ENCODE measurements around the gene PCNX3. TPM values are rescaled to one million over a fixed set of nuclear protein-coding genes. Genes with fewer than 3 reads are reported as not detected.
A peak's percentile ranks its signal among the peaks of the same experiment; 100 is the strongest.

The PCNX3 gene
- total RNA-seq, 2 donors from 2014 or later = 16.1 to 21.8 TPM

GRCh38 chr11:65588199-65589054 is 27.1 kb upstream of the PCNX3 start:
- Histone ChIP-seq H3K27me3 (no peaks in the 10 kb centered on the region), H3K36me3 (peaks cover 34% of the 10 kb centered on the region), H3K9me3 (no peaks in the 10 kb centered on the region), H3K4me1 (peaks cover 0 to 63% of the 10 kb centered on the region in 2 donors), H3K4me3 (no peak overlapping the region), H3K27ac (peak overlapping the region; percentile 70)
- TF ChIP-seq CTCF (IDR thresholded peaks at IDR 0.05) = peak; percentile 31 to 59
- no peak for DNase-seq (ENCODE audit: low spot score)

- TF ChIP-seq CTCF (IDR thresholded peaks at IDR 0.05) = no peak
- H3K36me3 ChIP-seq = peaks cover 28% of the 10 kb centered on the region
- H3K27me3 ChIP-seq = no peaks in the 10 kb centered on the region
- H3K9me3 ChIP-seq = no peaks in the 10 kb centered on the region
- H3K27ac ChIP-seq = no peak overlapping the region
- no peak overlapping the region for H3K4me3 ChIP-seq
- DNase-seq (ENCODE audit: low spot score) = no peak
- H3K4me1 ChIP-seq = peaks cover 0 to 70% of the 10 kb centered on the region in 2 donors
Measured at GRCh38 chr11:65589444-65590239, 25.9 kb upstream of the PCNX3 start.

- no peak for DNase-seq (ENCODE audit: low spot score)
- Histone ChIP-seq H3K9me3 (no peaks in the 10 kb centered on the region), H3K4me1 (peaks cover 0 to 70% of the 10 kb centered on the region in 2 donors), H3K4me3 (no peak overlapping the region), H3K36me3 (peaks cover 28% of the 10 kb centered on the region), H3K27me3 (no peaks in the 10 kb centered on the region), H3K27ac (no peak overlapping the region)
- TF ChIP-seq CTCF (IDR thresholded peaks at IDR 0.05) = no peak
Measured at GRCh38 chr11:65590240-65590738, 25.3 kb upstream of the PCNX3 start.

GRCh38 chr11:65591939-65592857 is 23.4 kb upstream of the PCNX3 start:
- TF ChIP-seq CTCF (IDR thresholded peaks at IDR 0.05) = peak in 1 of 2 donors; percentile 43
- Histone ChIP-seq H3K27me3 (no peaks in the 10 kb centered on the region), H3K36me3 (peaks cover 28% of the 10 kb centered on the region), H3K9me3 (no peaks in the 10 kb centered on the region), H3K27ac (peak overlapping the region; percentile 63 to 74), H3K4me1 (peaks cover 0 to 51% of the 10 kb centered on the region in 2 donors), H3K4me3 (peak overlapping the region; percentile 18 to 42)
- DNase-seq (ENCODE audit: low spot score) = no peak

- TF ChIP-seq CTCF (IDR thresholded peaks at IDR 0.05) = no peak
- no peak for DNase-seq (ENCODE audit: low spot score)
- H3K36me3 ChIP-seq = peaks cover 36% of the 10 kb centered on the region
- peak overlapping the region; percentile 63 to 74 for H3K27ac ChIP-seq
- peak overlapping the region in 1 of 2 donors; percentile 42 for H3K4me3 ChIP-seq
- peaks cover 0 to 43% of the 10 kb centered on the region in 2 donors for H3K4me1 ChIP-seq
- H3K27me3 ChIP-seq = no peaks in the 10 kb centered on the region
- H3K9me3 ChIP-seq = no peaks in the 10 kb centered on the region
Measured at GRCh38 chr11:65592858-65593517, 22.6 kb upstream of the PCNX3 start.
